ENCODE measurements around the gene PCLO. TPM values are rescaled to one million over a fixed set of nuclear protein-coding genes. Genes with fewer than 3 reads are reported as not detected.

The PCLO gene
- total and polyA plus RNA-seq, 2 of the 8 experiments (the other 6 are each of a cell fraction or from before 2014, with no cell fraction given) = 1.5 to 3.2 TPM

DNA sequence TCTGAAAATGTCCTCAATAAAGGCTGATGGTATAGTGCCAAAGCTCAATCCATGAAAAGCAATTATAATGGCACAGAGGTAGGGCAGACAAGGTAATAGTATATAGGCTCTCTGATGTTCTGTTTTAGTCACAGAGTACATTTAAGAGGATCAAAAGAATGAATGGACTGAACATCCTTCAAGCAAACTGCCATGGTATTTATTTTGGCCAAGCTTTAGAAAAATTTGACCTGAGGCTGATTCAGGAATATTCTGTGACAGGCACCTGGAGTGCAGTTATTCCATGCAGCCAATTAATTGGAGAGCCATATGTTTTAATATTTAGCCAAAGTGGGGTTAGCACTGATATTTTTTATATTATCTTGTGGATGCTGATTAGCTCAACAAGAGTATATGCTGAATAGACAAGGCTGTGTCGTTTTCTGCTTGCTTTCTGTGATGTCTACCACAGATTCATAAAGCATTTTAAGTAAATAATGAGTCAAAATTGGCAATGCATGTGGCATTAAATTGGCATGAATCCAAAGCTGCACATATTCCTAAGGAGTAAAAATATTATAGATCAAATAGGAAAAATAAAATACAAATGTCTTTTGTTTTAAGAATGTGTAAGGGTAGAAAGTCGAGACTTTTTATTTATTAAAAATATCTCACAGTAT is 177.4 kb downstream of the PCLO start:
- ChIA-PET POLR2A (ENCODE audit: partially characterized antibody) (no interaction called here), CTCF (ENCODE audit: partially characterized antibody) (no interaction called here)
- no peak overlapping the region for H3K9ac ChIP-seq (replicated peaks in 1 of 4; ENCODE audit: extremely low read depth in 1 of 4, low read depth in 3 of 4, low read length in 3 of 4)
- TF ChIP-seq RFX5 (IDR thresholded peaks at IDR 0.05; ENCODE audit: borderline replicate concordance, low read depth, low read length) (no peak), HDAC6 (IDR thresholded peaks at IDR 0.05; ENCODE audit: low read depth, low read length) (no peak), NANOG (IDR thresholded peaks at IDR 0.05; ENCODE audit: insufficient read depth, low read depth, low read length, poor library complexity, severe bottlenecking) (no peak), CEBPB (IDR thresholded peaks at IDR 0.05; ENCODE audit: low read depth, low read length) (no peak), HDAC2 (IDR thresholded peaks at IDR 0.05; ENCODE audit: borderline replicate concordance in 1 of 2, low read depth in 2 of 2, low read length in 2 of 2) (no peak), KDM1A (IDR thresholded peaks at IDR 0.05; ENCODE audit: borderline replicate concordance, low read length) (no peak), NRF1 (IDR thresholded peaks at IDR 0.05; ENCODE audit: low read depth, low read length) (no peak), YY1 (IDR thresholded peaks at IDR 0.05; ENCODE audit: low read depth, low read length) (no peak), BRCA1 (IDR thresholded peaks at IDR 0.05; ENCODE audit: low read depth, low read length) (no peak), JUN (IDR thresholded peaks at IDR 0.05; ENCODE audit: low read depth, low read length) (no peak), SUZ12 (IDR thresholded peaks at IDR 0.05; ENCODE audit: low read length) (no peak), EZH2 (IDR thresholded peaks at IDR 0.05; ENCODE audit: low read depth, low read length, severe bottlenecking) (no peak), JUND (IDR thresholded peaks at IDR 0.05; ENCODE audit: low read length) (no peak)

More for the DNA sequence above, 177.4 kb downstream of the PCLO start:
- Histone ChIP-seq H2AFZ (ENCODE audit: low read length) (no peak overlapping the region), H4K8ac (ENCODE audit: extremely low read depth, insufficient read depth, low read length) (no peak overlapping the region), H4K91ac (replicated peaks; ENCODE audit: insufficient read length, low read length) (no peak overlapping the region), H3K14ac (ENCODE audit: insufficient read length) (no peak overlapping the region), H4K5ac (ENCODE audit: insufficient read length, low read depth, low read length) (no peak overlapping the region), H2BK5ac (ENCODE audit: low read depth, low read length) (no peak overlapping the region), H2AK5ac (ENCODE audit: low read depth, low read length) (no peak overlapping the region), H3K23ac (ENCODE audit: insufficient read length) (no peak overlapping the region), H3K79me2 (ENCODE audit: control insufficient read depth in 1 of 2, insufficient read depth in 2 of 2, low read length in 2 of 2) (no peaks in the 10 kb centered on the region), H3K9me3 (ENCODE audit: insufficient read depth in 2 of 2, low read depth in 1 of 2, low read length in 1 of 2) (no peaks in the 10 kb centered on the region), H3K4me2 (ENCODE audit: insufficient read depth in 1 of 2, low read depth in 2 of 2, low read length in 2 of 2) (no peak overlapping the region), H2BK120ac (replicated peaks; ENCODE audit: low read depth, low read length) (no peak overlapping the region), H3K23me2 (ENCODE audit: low read depth, low read length) (no peaks in the 10 kb centered on the region; the same call in 1 of the 2 replicates), H3K4me3 (ENCODE audit: extremely low read depth in 1 of 4, insufficient read depth in 2 of 4, low read depth in 3 of 4, low read length in 4 of 4) (no peak overlapping the region), H2BK12ac (ENCODE audit: low read depth, low read length) (no peak overlapping the region), H3K18ac (ENCODE audit: extremely low read depth, low read length) (no peak overlapping the region), H2BK20ac (ENCODE audit: low read length) (no peak overlapping the region), H3K56ac (replicated peaks; ENCODE audit: insufficient read length, low read depth, low read length) (no peak overlapping the region), H3K27ac (ENCODE audit: low read depth, low read length) (no peak overlapping the region), H3K79me1 (ENCODE audit: low read depth, low read length) (no peaks in the 10 kb centered on the region), H3K4ac (replicated peaks; ENCODE audit: insufficient read length, low read depth, low read length) (no peak overlapping the region), H3K27me3 (replicated peaks in 1 of 4; ENCODE audit: control insufficient read depth in 3 of 4, extremely low read depth in 1 of 4, insufficient read depth in 3 of 4, low read length in 3 of 4) (no peaks in the 10 kb centered on the region), H3K4me1 (replicated peaks in 1 of 4; ENCODE audit: control insufficient read depth in 3 of 4, insufficient read depth in 4 of 4, low read length in 3 of 4) (no peaks in the 10 kb centered on the region), H4K20me1 (replicated peaks in 1 of 2; ENCODE audit: control insufficient read depth in 1 of 2, insufficient read depth in 2 of 2, low read length in 2 of 2) (no peaks in the 10 kb centered on the region), H3K36me3 (ENCODE audit: control insufficient read depth in 2 of 4, insufficient read depth in 4 of 4, low read length in 3 of 4) (no peaks in the 10 kb centered on the region), H2BK15ac (ENCODE audit: low read length) (no peak overlapping the region)
- DNase-seq (ENCODE audit: low read depth in 1 of 2, low spot score in 2 of 2) (no peak), FAIRE-seq (no peak)
- WGBS, 2 experiments (ENCODE audit: extremely low coverage in 1 of 2, insufficient coverage in 1 of 2, insufficient read length in 1 of 2, insufficient replicate concordance in 2 of 2, low coverage in 1 of 2, low lambda C conversion rate in 2 of 2, missing lambda C conversion rate in 1 of 2) = 82% methylated on average over 2 of the region's 2 CpGs; no CpG with 5 or more reads in 1 of the 2 experiments
